ENCODE measurements around the gene SLC1A2. TPM values are rescaled to one million over a fixed set of nuclear protein-coding genes. Genes with fewer than 3 reads are reported as not detected.

The SLC1A2 gene
- polyA plus RNA-seq, 2 donors: 0.11 TPM; not detected in 1

DNA sequence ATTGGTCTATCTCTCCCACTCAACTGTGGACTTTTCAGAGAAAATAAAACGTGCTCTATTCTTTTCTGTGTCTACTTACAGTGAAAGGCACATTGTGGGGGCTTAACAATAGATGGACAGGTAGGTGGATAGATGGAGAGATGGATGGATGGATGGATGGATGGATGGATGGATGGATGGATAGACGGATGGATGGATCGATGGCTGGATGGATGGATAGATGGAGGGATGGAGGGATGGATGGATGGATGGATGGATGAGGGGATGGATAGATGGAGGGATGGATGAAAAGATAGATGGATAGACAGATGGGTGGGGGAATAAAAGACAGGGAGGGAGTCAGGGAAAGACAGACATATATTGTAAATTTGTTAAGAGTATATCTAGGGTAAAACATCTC, 14.2 kb upstream of the SLC1A2 start:
- Histone ChIP-seq H3K4me3 (ENCODE audit: low read depth in 1 of 2, low read length in 2 of 2) (no peak overlapping the region), H3K27me3 (ENCODE audit: control insufficient read depth in 1 of 2, insufficient read depth in 2 of 2, low read length in 2 of 2) (peaks cover 0 to 3% of the 10 kb centered on the region in 2 donors), H3K27ac (ENCODE audit: low read depth in 2 of 2, low read length in 1 of 2) (no peak overlapping the region), H3K36me3 (ENCODE audit: control insufficient read depth in 2 of 2, insufficient read depth in 2 of 2, low read length in 1 of 2) (peaks cover 0 to 2% of the 10 kb centered on the region in 2 donors), H3K4me1 (ENCODE audit: control insufficient read depth in 2 of 2, insufficient read depth in 2 of 2, low read length in 1 of 2) (peaks cover 0 to 2% of the 10 kb centered on the region in 2 donors), H3K9me3 (ENCODE audit: control insufficient read depth in 2 of 2, insufficient read depth in 1 of 2, low read depth in 1 of 2, low read length in 1 of 2) (no peaks in the 10 kb centered on the region)
- WGBS, 2 donors: 58 to 74% methylated on average over 3 of the region's 3 CpGs

DNA sequence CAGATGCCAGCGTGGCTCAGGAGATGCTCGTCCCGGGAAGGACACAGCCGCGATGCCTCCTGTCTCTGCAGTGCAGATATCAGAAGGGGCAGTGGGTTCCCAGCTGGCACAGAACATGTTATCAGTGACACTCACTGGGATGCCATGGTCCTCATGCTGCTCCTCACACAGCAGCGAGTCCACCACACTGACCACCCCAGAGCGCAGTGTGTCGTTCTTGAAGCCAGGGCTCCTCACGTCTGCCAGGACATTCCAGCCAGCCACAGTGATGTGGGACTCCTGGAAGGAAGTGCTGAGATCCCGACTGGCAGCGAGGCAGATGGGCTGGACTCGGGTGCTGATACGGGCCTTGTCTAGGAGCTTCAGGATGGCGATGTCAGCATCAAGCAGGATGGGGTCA, 13.1 kb upstream of the SLC1A2 start:
- peaks cover 0 to 2% of the 10 kb centered on the region in 2 donors for H3K36me3 ChIP-seq (ENCODE audit: control insufficient read depth in 2 of 2, insufficient read depth in 2 of 2, low read length in 1 of 2)
- H3K27me3 ChIP-seq (ENCODE audit: control insufficient read depth in 1 of 2, insufficient read depth in 2 of 2, low read length in 2 of 2): peaks cover 0 to 3% of the 10 kb centered on the region in 2 donors
- 92 to 94% methylated on average over 14 of the region's 14 CpGs for WGBS, 2 donors
- no peak overlapping the region for H3K27ac ChIP-seq (ENCODE audit: low read depth in 2 of 2, low read length in 1 of 2)
- H3K4me3 ChIP-seq (ENCODE audit: low read depth in 1 of 2, low read length in 2 of 2): no peak overlapping the region
- peaks cover 0 to 2% of the 10 kb centered on the region in 2 donors for H3K4me1 ChIP-seq (ENCODE audit: control insufficient read depth in 2 of 2, insufficient read depth in 2 of 2, low read length in 1 of 2)
- no peaks in the 10 kb centered on the region for H3K9me3 ChIP-seq (ENCODE audit: control insufficient read depth in 2 of 2, insufficient read depth in 1 of 2, low read depth in 1 of 2, low read length in 1 of 2)

DNA sequence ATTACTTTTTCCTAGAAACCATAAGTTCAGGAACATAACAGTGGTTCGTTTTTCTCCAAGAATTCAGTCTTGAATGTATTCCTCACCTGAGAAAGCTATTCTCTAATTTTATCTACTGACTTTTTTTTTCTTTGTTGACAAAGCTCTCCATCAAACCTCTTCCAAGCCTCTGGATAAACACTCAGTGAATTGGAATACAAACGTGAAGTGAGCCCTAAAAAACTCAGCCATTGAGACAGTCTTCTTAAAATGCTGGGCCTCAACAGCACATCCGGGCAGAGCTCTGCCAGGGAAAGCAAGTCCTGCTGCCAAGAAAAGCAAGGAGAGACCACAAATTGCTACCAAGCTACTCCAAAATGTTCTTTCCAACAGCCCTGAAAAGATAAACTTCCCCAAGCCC, 7.7 kb upstream of the SLC1A2 start:
- Histone ChIP-seq H3K36me3 (ENCODE audit: control insufficient read depth in 2 of 2, insufficient read depth in 2 of 2, low read length in 1 of 2) (no peaks in the 10 kb centered on the region), H3K4me3 (ENCODE audit: low read depth in 1 of 2, low read length in 2 of 2) (no peak overlapping the region), H3K27me3 (ENCODE audit: control insufficient read depth in 1 of 2, insufficient read depth in 2 of 2, low read length in 2 of 2) (peaks cover 0 to under 1% of the 10 kb centered on the region in 2 donors), H3K27ac (ENCODE audit: low read depth in 2 of 2, low read length in 1 of 2) (no peak overlapping the region), H3K9me3 (ENCODE audit: control insufficient read depth in 2 of 2, insufficient read depth in 1 of 2, low read depth in 1 of 2, low read length in 1 of 2) (no peaks in the 10 kb centered on the region), H3K4me1 (ENCODE audit: control insufficient read depth in 2 of 2, insufficient read depth in 2 of 2, low read length in 1 of 2) (no peaks in the 10 kb centered on the region)
- WGBS, 2 donors: 36 to 38% methylated on average over 3 of the region's 3 CpGs

DNA sequence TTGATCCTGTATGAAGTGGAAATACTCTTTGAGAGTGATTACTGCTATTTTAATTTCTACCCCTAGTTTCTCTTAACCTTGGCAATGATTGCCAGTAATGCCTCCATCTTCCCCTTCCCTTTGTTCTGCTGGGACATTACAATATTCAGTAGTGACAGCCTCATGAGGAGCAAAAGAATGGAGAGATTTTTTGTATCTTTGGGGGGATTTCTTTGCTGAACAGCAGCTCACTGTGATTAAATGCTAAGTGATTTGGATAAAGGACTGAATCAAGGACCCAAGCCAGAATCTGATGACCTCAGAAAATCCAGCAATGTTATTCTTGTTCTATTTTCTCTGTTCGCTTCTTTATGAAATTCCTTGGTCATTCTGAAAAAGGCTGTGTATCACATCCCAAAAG, 7.0 kb upstream of the SLC1A2 start:
- Histone ChIP-seq H3K27ac (ENCODE audit: low read depth in 2 of 2, low read length in 1 of 2) (no peak overlapping the region), H3K4me1 (ENCODE audit: control insufficient read depth in 2 of 2, insufficient read depth in 2 of 2, low read length in 1 of 2) (no peaks in the 10 kb centered on the region), H3K4me3 (ENCODE audit: low read depth in 1 of 2, low read length in 2 of 2) (no peak overlapping the region), H3K9me3 (ENCODE audit: control insufficient read depth in 2 of 2, insufficient read depth in 1 of 2, low read depth in 1 of 2, low read length in 1 of 2) (no peaks in the 10 kb centered on the region), H3K27me3 (ENCODE audit: control insufficient read depth in 1 of 2, insufficient read depth in 2 of 2, low read length in 2 of 2) (peaks cover 0 to 2% of the 10 kb centered on the region in 2 donors), H3K36me3 (ENCODE audit: control insufficient read depth in 2 of 2, insufficient read depth in 2 of 2, low read length in 1 of 2) (no peaks in the 10 kb centered on the region)
- 73 to 83% methylated on average over 1 of the region's 1 CpG for WGBS, 2 donors

DNA sequence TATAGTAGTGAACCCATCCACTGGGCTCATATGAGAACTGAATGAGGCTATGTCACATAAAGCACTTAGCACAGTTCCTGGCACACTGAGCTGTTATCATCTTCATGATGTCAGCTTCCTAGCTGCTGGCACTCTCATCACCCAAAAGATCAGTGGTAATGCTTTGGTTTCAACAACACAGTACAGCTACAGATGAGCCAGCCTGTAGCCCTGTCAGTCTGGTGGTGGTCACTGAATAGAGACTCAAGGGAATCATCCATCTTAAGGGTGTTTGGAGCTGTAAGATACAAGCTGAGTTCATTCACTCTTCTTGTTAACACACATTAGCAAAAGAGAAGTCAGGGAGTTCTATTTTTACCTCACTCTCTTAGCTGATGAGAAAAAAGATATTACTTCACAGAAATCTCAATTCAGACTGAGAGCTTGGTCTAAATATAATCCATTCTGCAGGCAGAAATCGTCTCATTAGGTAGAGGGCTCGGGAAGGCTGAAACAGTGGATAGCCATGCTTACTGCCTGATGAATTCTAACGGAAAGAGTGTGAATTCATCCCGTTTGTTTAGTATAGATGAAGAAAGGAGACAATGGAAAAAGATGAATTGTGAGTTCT, 6.3 kb upstream of the SLC1A2 start:
- WGBS, 2 donors: 67 to 74% methylated on average over 4 of the region's 4 CpGs
- no peaks in the 10 kb centered on the region for H3K9me3 ChIP-seq (ENCODE audit: control insufficient read depth in 2 of 2, insufficient read depth in 1 of 2, low read depth in 1 of 2, low read length in 1 of 2)
- H3K4me1 ChIP-seq (ENCODE audit: control insufficient read depth in 2 of 2, insufficient read depth in 2 of 2, low read length in 1 of 2): no peaks in the 10 kb centered on the region
- H3K36me3 ChIP-seq (ENCODE audit: control insufficient read depth in 2 of 2, insufficient read depth in 2 of 2, low read length in 1 of 2): no peaks in the 10 kb centered on the region
- peaks cover 0 to 2% of the 10 kb centered on the region in 2 donors for H3K27me3 ChIP-seq (ENCODE audit: control insufficient read depth in 1 of 2, insufficient read depth in 2 of 2, low read length in 2 of 2)
- H3K27ac ChIP-seq (ENCODE audit: low read depth in 2 of 2, low read length in 1 of 2): no peak overlapping the region
- no peak overlapping the region for H3K4me3 ChIP-seq (ENCODE audit: low read depth in 1 of 2, low read length in 2 of 2)

DNA sequence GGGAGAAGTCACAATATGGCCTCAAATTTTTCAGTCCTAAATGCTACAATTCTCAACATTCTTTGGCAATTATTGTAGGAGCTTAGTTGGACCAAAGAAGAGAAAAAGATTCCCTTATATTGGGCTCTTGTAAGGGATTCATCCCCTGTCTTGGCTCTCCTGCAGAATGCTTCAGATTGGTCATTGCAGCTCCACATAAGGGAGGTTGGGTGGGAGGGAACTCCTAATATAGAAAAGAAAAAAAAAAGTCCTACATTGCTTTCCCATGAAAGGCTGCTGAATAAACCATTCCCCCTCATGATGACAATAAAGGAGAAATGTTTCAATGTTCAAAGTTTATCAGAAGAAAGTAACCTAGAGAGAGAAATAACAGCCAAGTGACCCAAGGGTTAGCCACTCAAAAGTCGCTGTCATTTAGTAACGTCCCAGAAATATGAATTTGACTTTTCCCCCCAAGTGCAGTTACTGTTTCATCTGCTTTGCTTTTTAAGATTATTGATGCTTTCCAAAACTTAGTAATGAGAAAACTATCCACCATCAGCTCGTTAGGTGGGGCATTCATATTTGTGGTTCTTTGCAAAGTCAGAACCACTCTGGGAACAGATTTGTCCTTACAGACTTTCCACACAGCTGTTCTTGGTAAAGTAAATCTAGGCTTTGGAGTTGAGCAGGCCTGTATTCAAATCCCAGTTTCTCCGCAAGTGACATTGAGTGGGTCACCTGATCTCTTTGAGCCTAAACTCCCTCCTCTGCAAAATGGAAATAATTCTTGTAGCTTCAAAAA, 5.0 kb upstream of the SLC1A2 start:
- H3K27ac ChIP-seq (ENCODE audit: low read depth in 2 of 2, low read length in 1 of 2): no peak overlapping the region
- no peak overlapping the region for H3K4me3 ChIP-seq (ENCODE audit: low read depth in 1 of 2, low read length in 2 of 2)
- no peaks in the 10 kb centered on the region for H3K9me3 ChIP-seq (ENCODE audit: control insufficient read depth in 2 of 2, insufficient read depth in 1 of 2, low read depth in 1 of 2, low read length in 1 of 2)
- WGBS, 2 donors: 60 to 67% methylated on average over 4 of the region's 4 CpGs
- no peaks in the 10 kb centered on the region for H3K36me3 ChIP-seq (ENCODE audit: control insufficient read depth in 2 of 2, insufficient read depth in 2 of 2, low read length in 1 of 2)
- peaks cover 0 to 2% of the 10 kb centered on the region in 2 donors for H3K27me3 ChIP-seq (ENCODE audit: control insufficient read depth in 1 of 2, insufficient read depth in 2 of 2, low read length in 2 of 2)
- peaks cover 0 to 1% of the 10 kb centered on the region in 2 donors for H3K4me1 ChIP-seq (ENCODE audit: control insufficient read depth in 2 of 2, insufficient read depth in 2 of 2, low read length in 1 of 2)

DNA sequence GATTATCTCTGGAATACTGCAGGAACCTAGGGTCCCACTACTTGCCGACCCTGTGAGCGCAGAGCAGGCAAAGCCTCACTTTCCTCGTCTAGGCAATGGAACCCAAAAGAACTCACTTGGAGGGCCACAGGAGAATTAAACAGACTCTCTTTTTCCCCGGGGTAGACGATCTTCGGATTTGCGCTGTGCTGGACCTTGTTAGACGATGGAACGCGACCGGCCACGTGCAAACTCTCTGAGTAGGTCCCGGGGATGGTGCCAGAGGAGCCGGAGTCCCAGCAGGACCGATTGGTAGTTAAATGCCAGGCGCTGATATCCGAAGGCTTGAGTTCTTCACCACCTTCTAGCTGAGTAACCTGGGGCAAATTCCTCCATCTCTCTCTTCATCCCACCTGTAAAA, 1.0 kb upstream of the SLC1A2 start:
- no peaks in the 10 kb centered on the region for H3K9me3 ChIP-seq (ENCODE audit: control insufficient read depth in 2 of 2, insufficient read depth in 1 of 2, low read depth in 1 of 2, low read length in 1 of 2)
- peaks cover 2 to 3% of the 10 kb centered on the region in 2 donors for H3K27me3 ChIP-seq (ENCODE audit: control insufficient read depth in 1 of 2, insufficient read depth in 2 of 2, low read length in 2 of 2)
- H3K4me3 ChIP-seq (ENCODE audit: low read depth in 1 of 2, low read length in 2 of 2): peak overlapping the region in 1 of 2 donors; percentile 51
- no peak overlapping the region for H3K27ac ChIP-seq (ENCODE audit: low read depth in 2 of 2, low read length in 1 of 2)
- no peaks in the 10 kb centered on the region for H3K36me3 ChIP-seq (ENCODE audit: control insufficient read depth in 2 of 2, insufficient read depth in 2 of 2, low read length in 1 of 2)
- 27 to 35% methylated on average over 17 of the region's 17 CpGs for WGBS, 2 donors
- peaks cover 8 to 11% of the 10 kb centered on the region in 2 donors for H3K4me1 ChIP-seq (ENCODE audit: control insufficient read depth in 2 of 2, insufficient read depth in 2 of 2, low read length in 1 of 2)

DNA sequence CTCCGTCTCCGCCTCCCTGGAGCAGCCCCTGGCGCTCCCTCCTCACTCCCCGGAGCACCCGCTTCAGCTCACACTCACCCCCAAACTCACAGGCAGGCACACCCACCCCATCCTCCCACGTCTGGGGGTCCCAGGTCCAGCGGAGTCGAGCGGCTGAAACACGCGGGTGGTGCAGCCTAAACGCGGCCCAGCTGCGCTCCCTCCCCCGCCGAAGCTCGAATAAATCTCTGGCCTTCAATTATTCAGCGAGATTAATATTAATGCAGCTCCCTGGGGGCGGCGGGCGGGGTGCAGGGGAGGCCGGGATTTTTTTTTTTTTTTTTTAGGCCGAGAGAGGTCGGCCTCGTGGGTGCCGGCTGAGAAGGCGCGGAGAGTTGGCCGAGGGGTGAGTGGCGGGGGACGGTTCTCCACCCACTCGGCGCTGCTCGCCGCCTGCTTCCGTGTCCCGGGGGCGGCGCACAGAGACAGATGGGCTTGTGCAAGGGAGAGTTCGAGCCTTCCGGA, 524 bp upstream of the SLC1A2 start:
- Histone ChIP-seq H3K9me3 (ENCODE audit: control insufficient read depth in 2 of 2, insufficient read depth in 1 of 2, low read depth in 1 of 2, low read length in 1 of 2) (no peaks in the 10 kb centered on the region), H3K27me3 (ENCODE audit: control insufficient read depth in 1 of 2, insufficient read depth in 2 of 2, low read length in 2 of 2) (peaks cover 2 to 3% of the 10 kb centered on the region in 2 donors), H3K4me1 (ENCODE audit: control insufficient read depth in 2 of 2, insufficient read depth in 2 of 2, low read length in 1 of 2) (peaks cover 8 to 11% of the 10 kb centered on the region in 2 donors), H3K36me3 (ENCODE audit: control insufficient read depth in 2 of 2, insufficient read depth in 2 of 2, low read length in 1 of 2) (no peaks in the 10 kb centered on the region), H3K4me3 (ENCODE audit: low read depth in 1 of 2, low read length in 2 of 2) (peak overlapping the region; percentile 35 to 51), H3K27ac (ENCODE audit: low read depth in 2 of 2, low read length in 1 of 2) (no peak overlapping the region)
- 1 to 4% methylated on average over 39 to 41 of the region's 41 CpGs for WGBS, 2 donors

DNA sequence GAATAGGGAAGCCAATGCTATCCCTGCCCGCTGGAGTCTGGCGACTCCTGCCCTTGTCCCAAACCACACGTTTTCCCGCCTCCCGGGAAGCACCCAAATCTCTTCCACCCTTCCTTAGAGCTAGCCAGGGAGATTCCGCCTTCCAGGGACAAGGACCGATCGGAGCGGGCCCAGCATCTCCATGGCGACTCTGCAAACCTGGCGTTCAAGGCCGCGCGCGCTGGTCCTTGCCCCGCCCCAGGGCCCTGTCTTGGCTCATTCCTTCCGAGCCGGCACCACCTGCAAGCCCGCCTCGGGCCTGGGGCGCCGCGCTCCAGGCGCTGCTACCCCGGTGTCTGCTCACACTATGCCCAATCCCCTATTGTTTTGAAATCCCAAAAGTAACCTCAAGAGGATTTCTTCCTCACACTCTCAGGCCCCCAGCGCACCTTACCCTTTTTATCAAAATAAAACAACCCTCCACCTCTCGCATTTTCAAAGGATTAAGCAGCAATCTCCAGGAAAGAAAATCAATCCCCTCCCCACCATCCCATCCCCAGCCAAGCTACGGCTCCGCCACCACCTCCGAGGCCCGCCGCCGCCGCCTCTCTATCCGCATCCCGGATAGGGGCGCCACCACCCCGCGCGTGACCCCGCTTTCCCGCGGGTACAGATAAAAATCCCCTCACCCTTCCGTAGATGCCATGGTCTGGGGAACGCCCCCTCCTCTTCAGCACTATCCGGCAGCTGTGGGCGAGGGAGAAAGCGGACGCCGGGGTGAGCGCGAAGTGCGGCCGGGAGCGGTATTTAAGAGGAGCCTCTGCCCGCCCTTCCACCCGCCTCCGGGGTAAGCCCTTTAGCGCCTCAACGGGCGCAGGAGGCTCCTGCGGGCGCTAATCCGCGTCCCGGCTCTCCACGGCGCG, 825 bp downstream of the SLC1A2 start:
- H3K4me1 ChIP-seq (ENCODE audit: control insufficient read depth in 2 of 2, insufficient read depth in 2 of 2, low read length in 1 of 2): peaks cover 8 to 11% of the 10 kb centered on the region in 2 donors
- H3K9me3 ChIP-seq (ENCODE audit: control insufficient read depth in 2 of 2, insufficient read depth in 1 of 2, low read depth in 1 of 2, low read length in 1 of 2): no peaks in the 10 kb centered on the region
- H3K27ac ChIP-seq (ENCODE audit: low read depth in 2 of 2, low read length in 1 of 2): no peak overlapping the region
- peaks cover 2 to 3% of the 10 kb centered on the region in 2 donors for H3K27me3 ChIP-seq (ENCODE audit: control insufficient read depth in 1 of 2, insufficient read depth in 2 of 2, low read length in 2 of 2)
- H3K4me3 ChIP-seq (ENCODE audit: low read depth in 1 of 2, low read length in 2 of 2): peak overlapping the region; percentile 35 to 51
- 6% methylated on average over 67 to 69 of the region's 69 CpGs for WGBS, 2 donors
- H3K36me3 ChIP-seq (ENCODE audit: control insufficient read depth in 2 of 2, insufficient read depth in 2 of 2, low read length in 1 of 2): no peaks in the 10 kb centered on the region
